ENCODE data around the gene GALNTL6. TPM values are rescaled to one million over a fixed set of nuclear protein-coding genes. Genes with fewer than 3 reads are reported as not detected.

Gene GALNTL6
- total RNA-seq, 1 donor from 2014 or later = 0.34 TPM

DNA sequence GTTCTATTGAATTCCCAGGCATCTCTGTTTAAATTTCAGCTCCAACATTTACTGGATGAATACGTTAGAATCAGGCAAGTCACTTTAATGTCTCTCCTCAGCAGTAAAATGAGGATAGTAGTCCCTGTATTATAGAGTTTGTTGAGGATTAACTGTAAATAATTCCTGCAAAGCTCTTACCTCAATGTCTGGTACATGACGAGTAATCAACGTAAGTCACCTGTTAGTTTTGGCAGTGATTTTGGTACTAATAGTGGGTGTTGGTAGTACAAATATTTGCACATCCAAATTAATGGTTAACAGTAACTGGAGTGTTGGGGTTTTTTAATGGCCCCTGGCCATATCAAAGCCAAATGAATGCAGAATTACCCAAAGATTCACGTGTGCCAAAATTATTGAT lies 1165.6 kb downstream of the GALNTL6 start:
- Mint-ChIP-seq H3K4me1 (ENCODE audit: low read depth, unreplicated experiment) (no peaks in the 10 kb centered on the region), H3K27me3 (ENCODE audit: unreplicated experiment) (no peaks in the 10 kb centered on the region), H3K27ac (ENCODE audit: unreplicated experiment) (no peak overlapping the region), H3K9me3 (ENCODE audit: unreplicated experiment) (no peaks in the 10 kb centered on the region), H3K4me3 (ENCODE audit: unreplicated experiment) (no peak overlapping the region), H3K36me3 (ENCODE audit: unreplicated experiment) (no peaks in the 10 kb centered on the region)
- DNase-seq = no peak
- TF ChIP-seq, protein P1, sequence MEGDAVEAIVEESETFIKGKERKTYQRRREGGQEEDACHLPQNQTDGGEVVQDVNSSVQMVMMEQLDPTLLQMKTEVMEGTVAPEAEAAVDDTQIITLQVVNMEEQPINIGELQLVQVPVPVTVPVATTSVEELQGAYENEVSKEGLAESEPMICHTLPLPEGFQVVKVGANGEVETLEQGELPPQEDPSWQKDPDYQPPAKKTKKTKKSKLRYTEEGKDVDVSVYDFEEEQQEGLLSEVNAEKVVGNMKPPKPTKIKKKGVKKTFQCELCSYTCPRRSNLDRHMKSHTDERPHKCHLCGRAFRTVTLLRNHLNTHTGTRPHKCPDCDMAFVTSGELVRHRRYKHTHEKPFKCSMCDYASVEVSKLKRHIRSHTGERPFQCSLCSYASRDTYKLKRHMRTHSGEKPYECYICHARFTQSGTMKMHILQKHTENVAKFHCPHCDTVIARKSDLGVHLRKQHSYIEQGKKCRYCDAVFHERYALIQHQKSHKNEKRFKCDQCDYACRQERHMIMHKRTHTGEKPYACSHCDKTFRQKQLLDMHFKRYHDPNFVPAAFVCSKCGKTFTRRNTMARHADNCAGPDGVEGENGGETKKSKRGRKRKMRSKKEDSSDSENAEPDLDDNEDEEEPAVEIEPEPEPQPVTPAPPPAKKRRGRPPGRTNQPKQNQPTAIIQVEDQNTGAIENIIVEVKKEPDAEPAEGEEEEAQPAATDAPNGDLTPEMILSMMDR (IDR thresholded peaks at IDR 0.05; ENCODE audit: partially characterized antibody, unreplicated experiment) = no peak

DNA sequence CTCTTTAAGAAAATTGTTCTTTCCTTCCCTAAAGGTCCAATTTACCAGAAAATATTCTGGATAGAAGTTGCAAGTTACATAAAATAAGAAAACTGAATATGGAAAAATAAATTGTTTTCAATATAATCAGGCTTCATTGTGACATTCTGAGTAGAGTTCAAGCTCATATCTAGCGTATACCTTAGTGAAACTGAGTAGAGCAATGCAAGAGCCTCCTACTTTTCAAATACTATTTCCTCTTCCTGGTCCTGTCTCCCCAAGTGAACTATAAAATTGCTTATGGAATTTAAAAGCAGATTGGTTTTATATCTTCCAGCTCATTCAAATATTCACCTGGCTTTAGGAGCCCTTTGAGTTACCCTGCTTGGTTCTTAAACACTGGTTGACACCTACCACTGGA lies 1166.1 kb downstream of the GALNTL6 start:
- TF ChIP-seq, protein P1 (IDR thresholded peaks at IDR 0.05; ENCODE audit: partially characterized antibody, unreplicated experiment) = no peak
- DNase-seq = no peak

DNA sequence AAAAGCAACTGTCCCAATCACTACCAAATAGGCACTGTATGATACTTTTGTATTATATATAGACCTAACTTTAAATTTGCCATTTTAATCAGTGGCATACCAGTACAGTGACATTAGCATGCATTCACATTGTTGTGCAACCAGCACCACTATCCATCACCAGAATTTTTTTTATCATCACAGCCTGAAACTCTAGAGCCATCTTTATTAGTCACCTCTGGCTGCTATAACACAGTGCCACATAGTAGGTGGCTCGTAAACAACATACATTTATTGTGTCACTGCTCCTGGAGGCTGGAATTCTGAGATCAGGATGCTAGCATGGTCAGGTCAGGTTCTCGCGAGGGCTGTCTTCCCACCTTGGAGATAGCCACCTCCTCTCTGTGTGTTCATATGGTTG lies 1167.0 kb downstream of the GALNTL6 start:
- Mint-ChIP-seq H3K9me3 (ENCODE audit: unreplicated experiment) (no peaks in the 10 kb centered on the region), H3K27me3 (ENCODE audit: unreplicated experiment) (no peaks in the 10 kb centered on the region), H3K4me1 (ENCODE audit: low read depth, unreplicated experiment) (no peaks in the 10 kb centered on the region), H3K27ac (ENCODE audit: unreplicated experiment) (no peak overlapping the region), H3K36me3 (ENCODE audit: unreplicated experiment) (no peaks in the 10 kb centered on the region), H3K4me3 (ENCODE audit: unreplicated experiment) (no peak overlapping the region)
- TF ChIP-seq, protein P1 (IDR thresholded peaks at IDR 0.05; ENCODE audit: partially characterized antibody, unreplicated experiment) = no peak
- DNase-seq = no peak

More for the DNA sequence above, 1166.1 kb downstream of the GALNTL6 start:
- Mint-ChIP-seq H3K4me1 (ENCODE audit: low read depth, unreplicated experiment) (no peaks in the 10 kb centered on the region), H3K36me3 (ENCODE audit: unreplicated experiment) (no peaks in the 10 kb centered on the region), H3K27me3 (ENCODE audit: unreplicated experiment) (no peaks in the 10 kb centered on the region), H3K9me3 (ENCODE audit: unreplicated experiment) (no peaks in the 10 kb centered on the region), H3K27ac (ENCODE audit: unreplicated experiment) (no peak overlapping the region), H3K4me3 (ENCODE audit: unreplicated experiment) (no peak overlapping the region)

DNA sequence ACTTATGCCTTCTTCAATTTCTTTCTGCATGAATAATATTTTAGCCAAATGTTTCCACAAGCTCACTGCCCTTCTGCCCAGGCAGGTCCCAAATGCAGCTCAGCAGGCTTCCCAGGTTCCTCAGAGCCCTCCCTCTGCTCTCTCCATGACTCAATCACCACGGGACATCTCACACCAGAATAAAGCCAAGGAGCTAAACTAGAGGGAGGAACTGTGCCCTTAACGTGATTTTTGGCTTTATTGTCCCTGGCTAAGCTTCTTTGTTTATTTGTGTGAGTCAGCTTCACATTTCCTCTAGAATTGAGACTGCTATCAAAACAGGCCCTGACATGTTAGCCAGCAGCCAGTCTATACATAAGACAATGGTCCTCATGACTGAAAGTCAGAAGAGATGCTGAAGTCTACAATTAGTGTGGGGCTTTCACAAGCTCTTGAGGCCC lies 1169.0 kb downstream of the GALNTL6 start:
- no peaks in the 10 kb centered on the region for H3K36me3 Mint-ChIP-seq (ENCODE audit: unreplicated experiment)
- H3K4me1 Mint-ChIP-seq (ENCODE audit: low read depth, unreplicated experiment) = peaks cover 7% of the 10 kb centered on the region
- H3K9me3 Mint-ChIP-seq (ENCODE audit: unreplicated experiment) = no peaks in the 10 kb centered on the region
- TF ChIP-seq, protein P1 (IDR thresholded peaks at IDR 0.05; ENCODE audit: partially characterized antibody, unreplicated experiment) = no peak
- no peak for DNase-seq
- H3K27ac Mint-ChIP-seq (ENCODE audit: unreplicated experiment) = no peak overlapping the region
- no peak overlapping the region for H3K4me3 Mint-ChIP-seq (ENCODE audit: unreplicated experiment)
- H3K27me3 Mint-ChIP-seq (ENCODE audit: unreplicated experiment) = no peaks in the 10 kb centered on the region

DNA sequence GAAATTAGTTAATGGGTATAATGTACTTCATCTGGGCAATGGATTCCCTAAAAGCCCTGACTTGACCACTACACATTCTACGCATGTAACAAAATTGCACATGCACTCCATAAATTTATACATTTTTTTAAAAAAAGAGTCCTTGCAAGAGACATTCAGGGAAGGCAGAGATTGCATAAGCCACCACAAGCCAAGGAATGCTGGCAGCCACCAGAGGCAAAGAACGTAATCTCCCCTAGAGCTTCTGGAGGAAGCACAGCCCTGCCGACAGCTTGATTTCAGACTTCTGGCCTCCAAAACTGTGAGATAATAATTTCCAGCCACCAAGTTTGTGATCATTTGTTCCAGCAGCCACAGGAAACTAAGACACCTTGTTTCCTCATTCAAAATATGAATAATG lies 1169.8 kb downstream of the GALNTL6 start:
- Mint-ChIP-seq H3K4me1 (ENCODE audit: low read depth, unreplicated experiment) (peaks cover 7% of the 10 kb centered on the region), H3K27ac (ENCODE audit: unreplicated experiment) (no peak overlapping the region), H3K27me3 (ENCODE audit: unreplicated experiment) (no peaks in the 10 kb centered on the region), H3K4me3 (ENCODE audit: unreplicated experiment) (no peak overlapping the region), H3K36me3 (ENCODE audit: unreplicated experiment) (peaks cover 2% of the 10 kb centered on the region), H3K9me3 (ENCODE audit: unreplicated experiment) (peaks cover 2% of the 10 kb centered on the region)
- TF ChIP-seq, protein P1 (IDR thresholded peaks at IDR 0.05; ENCODE audit: partially characterized antibody, unreplicated experiment) = no peak
- no peak for DNase-seq

All from glutamatergic neuron (in vitro differentiated cells).